Stimulated activated CD4-positive, alpha-beta T cell treated with anti-CD3 and anti-CD28 coated beads, Interleukin-1b, Interleukin-23, amount 100 ng/mL, for 24 hours (primary cell): ENCODE data around the gene DNAI2.
A peak's percentile ranks its signal among the peaks of the same experiment; 100 is the strongest.

Experiments used
- DNase-seq, 4 experiments: peaks; one replicate each; pipeline ENCODE4 v3.0.0-alpha.2; 2020; ENCODE audit warnings: low read depth in 4 of 4, low spot score in 1 of 4

Gene DNAI2

GRCh38 chr17:74304184-74304583, 30.1 kb downstream of the DNAI2 start:
- no peak for DNase-seq

- no peak for DNase-seq
Observed at GRCh38 chr17:74305865-74306654, 32.0 kb downstream of the DNAI2 start.

- DNase-seq: no peak
Observed at GRCh38 chr17:74307984-74308773, 34.1 kb downstream of the DNAI2 start.

GRCh38 chr17:74309902-74310301, 35.9 kb downstream of the DNAI2 start:
- no peak for DNase-seq

GRCh38 chr17:74314877-74315276, 40.8 kb downstream of the DNAI2 start:
- DNase-seq: no peak

- DNase-seq: no peak
Observed at GRCh38 chr17:74316220-74316619, 42.2 kb downstream of the DNAI2 start.

- no peak for DNase-seq
Observed at GRCh38 chr17:74317071-74317470, 43.0 kb downstream of the DNAI2 start.

GRCh38 chr17:74318391-74318790, 44.4 kb downstream of the DNAI2 start:
- DNase-seq: no peak

- DNase-seq: no peak
Observed at GRCh38 chr17:74324521-74324920, 50.5 kb downstream of the DNAI2 start.

- DNase-seq: no peak
Observed at GRCh38 chr17:74325376-74325742, 51.3 kb downstream of the DNAI2 start.

GRCh38 chr17:74325743-74326379, 51.8 kb downstream of the DNAI2 start, which contains the start of gene KIF19:
TSS of gene KIF19 (plus strand) at chr17:74326226. CDS start at chr17:74326350, 124 bp downstream.
- peak; percentile 23 to 42 (median 26) for DNase-seq

- no peak for DNase-seq
Observed at GRCh38 chr17:74326506-74326905, 52.5 kb downstream of the DNAI2 start.

GRCh38 chr17:74328487-74328886, 54.5 kb downstream of the DNAI2 start:
- no peak for DNase-seq

GRCh38 chr17:74329378-74329777, 55.3 kb downstream of the DNAI2 start:
- DNase-seq: no peak

- DNase-seq: no peak
Observed at GRCh38 chr17:74330446-74330845, 56.4 kb downstream of the DNAI2 start.

GRCh38 chr17:74332017-74332650, 58.1 kb downstream of the DNAI2 start:
- DNase-seq: no peak

- DNase-seq: no peak
Observed at GRCh38 chr17:74332763-74333283, 58.8 kb downstream of the DNAI2 start.

GRCh38 chr17:74334393-74335039, 60.5 kb downstream of the DNAI2 start:
- no peak for DNase-seq

- no peak for DNase-seq
Observed at GRCh38 chr17:74335529-74336062, 61.6 kb downstream of the DNAI2 start.

GRCh38 chr17:74336307-74336706, 62.3 kb downstream of the DNAI2 start:
- no peak for DNase-seq
